Brain microvascular endothelial cell (primary cell): ENCODE measurements around the gene L2HGDH.

Experiments
- DNase-seq: peaks from one replicate; pipeline ENCODE4 v3.0.0-alpha.2; 2020
- H3K27ac ChIP-seq: fragments of 250-450 bp; sonication (Bioruptor Pico); 2 replicates; pipeline ENCODE4 v1.5.1; 2020; ENCODE audit warnings: mild to moderate bottlenecking, moderate library complexity
- H3K27me3 ChIP-seq: fragments of 250-450 bp; sonication (Bioruptor Pico); replicated peaks from 2 replicates; pipeline ENCODE4 v1.5.1; 2020; ENCODE audit warnings: mild to moderate bottlenecking
- H3K36me3 ChIP-seq: fragments of 250-450 bp; sonication (Bioruptor Pico); replicated peaks from 2 replicates; pipeline ENCODE4 v1.5.1; 2020; ENCODE audit warnings: mild to moderate bottlenecking
- H3K4me3 ChIP-seq: 2 replicates; pipeline ENCODE4 v1.5.1; 2011; ENCODE audit warnings: low read depth, mild to moderate bottlenecking, control low read depth, low read length, moderate library complexity
- CTCF ChIP-seq: IDR thresholded peaks from 2 replicates; pipeline ENCODE4 v1.5.1; 2011; ENCODE audit warnings: low read depth, mild to moderate bottlenecking, moderate library complexity, low read length, control low read depth, inconsistent platforms; ENCODE audit errors: missing control alignments
- in situ Hi-C: cut with HindIII; loops from 2 replicates; pipeline ENCODE4 v1.10.0; 2017; ENCODE audit warnings: low sequenced_read_pairs, low pct_ligation_motif_present

The L2HGDH gene

DNA sequence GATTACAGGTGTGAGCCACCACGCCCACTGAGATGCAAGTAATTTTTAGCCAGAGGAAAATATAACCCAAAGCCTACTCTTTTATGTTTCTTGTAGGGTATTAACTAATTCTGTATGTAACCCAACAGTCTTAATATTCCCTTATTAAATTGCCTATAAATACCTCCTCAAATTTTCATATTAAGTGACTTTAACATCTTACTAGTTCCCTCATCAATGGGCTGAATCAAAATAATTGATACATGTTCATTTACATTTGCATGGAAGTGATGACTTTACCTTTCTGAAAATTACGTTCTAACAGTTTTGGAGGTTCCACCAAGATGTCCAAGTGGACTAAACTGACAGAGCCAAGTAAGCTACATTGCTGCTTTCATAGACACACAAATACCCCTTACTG is 83.7 kb downstream of the L2HGDH start:
- no peak for TF ChIP-seq CTCF
- Histone ChIP-seq H3K27ac (no peak overlapping the region), H3K27me3 (no peaks in the 10 kb centered on the region), H3K4me3 (no peak overlapping the region), H3K36me3 (no peaks in the 10 kb centered on the region)
- no peak for DNase-seq
- in situ Hi-C loops, result no loop called here

- DNase-seq, result no peak
- Histone ChIP-seq H3K27ac (peak overlapping the region; percentile 15), H3K4me3 (no peak overlapping the region), H3K36me3 (no peaks in the 10 kb centered on the region), H3K27me3 (no peaks in the 10 kb centered on the region)
- no peak for TF ChIP-seq CTCF
- in situ Hi-C loops, result no loop called here
Observed at GRCh38 chr14:50225974-50226297, 86.1 kb downstream of the L2HGDH start.

DNA sequence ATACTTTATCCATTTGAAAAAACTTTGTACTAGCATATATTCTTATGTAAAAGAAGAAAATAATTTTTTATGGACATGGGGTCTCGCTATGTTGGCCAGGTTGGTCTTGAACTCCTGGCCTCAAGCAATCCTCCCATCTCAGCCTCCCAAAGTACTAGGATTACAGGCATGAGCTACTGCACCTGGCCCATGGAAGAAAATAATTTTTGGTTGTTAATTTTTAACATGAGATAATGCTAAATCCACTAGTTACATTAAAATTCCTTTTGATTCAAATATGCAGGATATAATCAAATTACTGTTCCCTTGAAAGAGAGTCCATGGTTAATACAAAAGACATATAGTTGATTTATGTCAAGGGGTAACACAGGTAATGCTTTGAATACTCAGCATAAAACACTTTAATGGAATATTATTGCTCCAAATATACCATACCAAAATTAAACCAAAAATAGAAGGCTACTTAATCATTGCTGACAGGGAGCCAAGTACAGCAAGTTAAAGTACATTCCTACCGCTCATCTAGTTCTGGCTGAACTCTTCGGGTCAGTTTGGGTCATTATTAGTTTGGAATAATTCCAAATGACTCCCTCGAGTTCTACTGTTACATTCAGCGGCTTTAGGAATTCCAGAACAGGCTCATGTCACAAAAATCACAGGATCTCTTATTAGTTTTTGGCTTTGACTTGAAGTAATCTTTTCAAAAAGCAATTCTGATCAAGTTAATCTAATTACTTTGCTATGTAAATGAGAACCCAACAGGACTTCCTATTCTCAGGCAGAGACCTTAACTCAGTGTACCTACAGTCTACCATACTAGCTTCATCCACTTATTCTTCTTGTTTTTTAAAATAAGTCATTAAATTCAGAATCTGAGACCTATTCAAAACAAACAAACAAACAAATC is 86.7 kb downstream of the L2HGDH start:
- no peak for TF ChIP-seq CTCF
- H3K36me3 ChIP-seq, result no peaks in the 10 kb centered on the region
- no peak overlapping the region for H3K4me3 ChIP-seq
- peak overlapping the region; percentile 15 for H3K27ac ChIP-seq
- in situ Hi-C loops, result no loop called here
- peak; percentile 82 for DNase-seq
- no peaks in the 10 kb centered on the region for H3K27me3 ChIP-seq

DNA sequence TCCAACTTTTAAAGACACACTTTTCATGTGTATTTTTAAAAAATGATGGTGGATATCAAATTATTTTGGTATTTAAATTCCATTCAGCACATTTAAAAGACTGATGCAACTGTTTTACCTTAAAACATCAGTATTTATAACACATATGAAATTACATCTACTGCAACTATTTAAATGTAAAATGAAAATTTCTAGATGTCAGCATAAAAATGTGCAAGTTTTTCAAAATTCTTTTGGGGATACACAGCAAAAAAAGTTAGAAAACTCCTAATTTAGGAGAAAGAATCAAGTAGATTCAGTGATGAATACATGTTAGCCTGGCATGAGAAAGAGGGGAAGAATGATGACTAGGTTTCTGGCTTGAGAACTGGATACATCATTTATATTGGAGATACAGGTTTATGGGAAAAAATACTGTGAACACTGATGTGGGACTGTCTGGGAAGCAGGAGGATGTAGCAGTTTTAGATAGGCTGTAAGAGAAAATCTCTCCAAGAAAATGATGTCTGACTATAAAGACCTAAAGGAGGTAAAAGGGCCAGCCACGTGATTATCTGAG is 89.9 kb downstream of the L2HGDH start:
- Histone ChIP-seq H3K36me3 (no peaks in the 10 kb centered on the region), H3K27ac (no peak overlapping the region), H3K27me3 (no peaks in the 10 kb centered on the region), H3K4me3 (no peak overlapping the region)
- no peak for DNase-seq
- in situ Hi-C loops, result no loop called here
- no peak for TF ChIP-seq CTCF

DNA sequence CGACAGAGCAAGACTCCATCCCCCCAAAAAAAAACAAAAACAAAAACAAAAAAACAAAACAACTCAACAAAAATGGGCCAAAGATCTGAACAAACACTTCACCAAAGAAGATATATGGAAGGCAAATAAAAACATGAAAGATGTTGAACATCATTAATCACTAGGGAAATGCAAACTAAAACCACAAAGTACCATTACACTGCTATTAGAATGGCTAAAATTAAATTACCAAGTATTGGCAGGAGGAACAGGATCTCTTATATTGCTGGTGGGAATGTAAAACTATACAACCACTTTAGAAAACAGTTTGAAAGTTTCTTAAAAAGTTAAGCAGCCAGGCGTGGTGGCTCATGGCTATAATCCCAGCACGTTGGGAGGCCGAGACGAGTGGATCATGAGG is 93.5 kb downstream of the L2HGDH start:
- no peaks in the 10 kb centered on the region for H3K36me3 ChIP-seq
- H3K27ac ChIP-seq, result no peak overlapping the region
- no peak for TF ChIP-seq CTCF
- in situ Hi-C loops, result no loop called here
- DNase-seq, result no peak
- H3K4me3 ChIP-seq, result no peak overlapping the region
- no peaks in the 10 kb centered on the region for H3K27me3 ChIP-seq
